Measurements from ENCODE around the gene MYO5C.

DNA sequence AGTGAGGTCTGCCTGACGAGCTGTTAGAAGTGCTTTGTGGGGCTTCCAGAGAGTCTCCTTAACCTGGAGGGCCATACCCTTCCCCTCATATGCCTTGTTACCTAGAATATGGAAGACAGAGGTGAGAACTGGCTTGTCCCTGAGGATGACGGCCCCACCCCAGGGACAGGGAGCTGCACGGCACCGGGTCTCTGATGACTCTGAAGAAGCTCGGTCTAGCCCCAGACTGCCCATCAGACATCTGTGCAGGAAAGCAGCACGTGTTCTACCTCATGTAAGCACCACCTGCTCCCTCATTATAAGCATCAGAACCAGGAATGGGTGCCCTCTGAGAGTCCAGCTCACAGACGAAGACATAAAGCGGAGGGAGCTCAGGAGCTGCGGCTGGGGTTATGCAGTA lies 18.0 kb downstream of the MYO5C start:
- TF ChIP-seq, protein P1, sequence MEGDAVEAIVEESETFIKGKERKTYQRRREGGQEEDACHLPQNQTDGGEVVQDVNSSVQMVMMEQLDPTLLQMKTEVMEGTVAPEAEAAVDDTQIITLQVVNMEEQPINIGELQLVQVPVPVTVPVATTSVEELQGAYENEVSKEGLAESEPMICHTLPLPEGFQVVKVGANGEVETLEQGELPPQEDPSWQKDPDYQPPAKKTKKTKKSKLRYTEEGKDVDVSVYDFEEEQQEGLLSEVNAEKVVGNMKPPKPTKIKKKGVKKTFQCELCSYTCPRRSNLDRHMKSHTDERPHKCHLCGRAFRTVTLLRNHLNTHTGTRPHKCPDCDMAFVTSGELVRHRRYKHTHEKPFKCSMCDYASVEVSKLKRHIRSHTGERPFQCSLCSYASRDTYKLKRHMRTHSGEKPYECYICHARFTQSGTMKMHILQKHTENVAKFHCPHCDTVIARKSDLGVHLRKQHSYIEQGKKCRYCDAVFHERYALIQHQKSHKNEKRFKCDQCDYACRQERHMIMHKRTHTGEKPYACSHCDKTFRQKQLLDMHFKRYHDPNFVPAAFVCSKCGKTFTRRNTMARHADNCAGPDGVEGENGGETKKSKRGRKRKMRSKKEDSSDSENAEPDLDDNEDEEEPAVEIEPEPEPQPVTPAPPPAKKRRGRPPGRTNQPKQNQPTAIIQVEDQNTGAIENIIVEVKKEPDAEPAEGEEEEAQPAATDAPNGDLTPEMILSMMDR (IDR thresholded peaks at IDR 0.05) = no peak
- TF ChIP-seq POLR2AphosphoS5 (IDR thresholded peaks at IDR 0.05; ENCODE audit: insufficient read depth in 1 of 2, low read depth in 1 of 2) = no peak

Data from vagina (tissue), 2 donors.